Pulmonary artery endothelial cell (primary cell): ENCODE data around the gene B4GALNT4. TPM values are rescaled to one million over a fixed set of nuclear protein-coding genes. Genes with fewer than 3 reads are reported as not detected.
"Not testable (repeated sequence)": the region's sequence is repeated elsewhere in the genome, so short reads cannot be mapped to it uniquely, and the experiment has no call there.

Experiments
- DNase-seq: peaks from one replicate; pipeline ENCODE4 v3.0.0-alpha.2; 2011; ENCODE audit warnings: low read depth, low spot score
- total RNA-seq: library from RNA; depleted of rRNA; stranded (reverse); fragments of >200 nt; gene quantifications from 2 replicates; pipeline ENCODE4 v1.2.3, GENCODE V29; 2014

Gene B4GALNT4
- total RNA-seq, 1 donor from 2014 or later = 1.5 TPM

DNA sequence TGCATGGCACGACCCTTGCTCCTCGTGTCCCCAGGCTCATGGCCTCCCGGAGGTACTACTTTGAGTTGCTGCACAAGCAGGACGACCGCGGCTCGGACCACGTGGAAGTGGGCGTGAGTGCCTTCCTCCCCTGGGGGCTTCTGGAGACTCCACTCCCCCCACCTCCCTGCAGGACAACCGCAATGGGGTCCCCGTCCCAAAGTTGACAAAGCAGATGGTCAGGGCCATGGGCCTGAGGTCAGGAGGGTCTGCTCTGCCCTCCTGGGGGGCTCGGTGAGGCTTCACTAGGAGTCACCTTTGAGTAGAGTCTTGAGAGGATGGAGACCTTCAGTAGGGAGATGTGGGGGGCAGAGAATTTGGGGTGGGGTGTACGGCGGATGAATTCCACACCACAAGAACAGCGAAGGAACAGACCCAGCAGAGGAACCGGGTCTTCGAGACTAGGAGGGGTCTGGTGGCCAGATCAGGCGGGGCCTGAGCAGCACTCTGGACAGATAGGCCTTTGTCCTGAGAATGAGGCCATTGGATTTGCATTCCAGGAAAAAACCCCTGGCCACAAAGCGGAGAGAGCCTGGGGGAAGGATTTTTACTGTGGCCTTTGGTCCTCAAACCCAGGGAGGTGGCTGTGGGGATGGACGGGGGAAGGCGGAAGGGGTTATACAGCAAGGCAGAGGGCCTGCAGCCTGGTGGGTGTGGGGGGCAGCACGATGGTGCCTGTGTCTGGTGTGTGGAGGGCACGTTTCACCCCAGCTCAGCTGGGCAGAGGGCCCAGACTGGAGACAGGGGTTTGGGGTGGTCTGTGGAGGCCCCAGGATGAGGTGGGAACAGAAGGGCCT, 4.6 kb downstream of the B4GALNT4 start:
- DNase-seq = no peak

DNA sequence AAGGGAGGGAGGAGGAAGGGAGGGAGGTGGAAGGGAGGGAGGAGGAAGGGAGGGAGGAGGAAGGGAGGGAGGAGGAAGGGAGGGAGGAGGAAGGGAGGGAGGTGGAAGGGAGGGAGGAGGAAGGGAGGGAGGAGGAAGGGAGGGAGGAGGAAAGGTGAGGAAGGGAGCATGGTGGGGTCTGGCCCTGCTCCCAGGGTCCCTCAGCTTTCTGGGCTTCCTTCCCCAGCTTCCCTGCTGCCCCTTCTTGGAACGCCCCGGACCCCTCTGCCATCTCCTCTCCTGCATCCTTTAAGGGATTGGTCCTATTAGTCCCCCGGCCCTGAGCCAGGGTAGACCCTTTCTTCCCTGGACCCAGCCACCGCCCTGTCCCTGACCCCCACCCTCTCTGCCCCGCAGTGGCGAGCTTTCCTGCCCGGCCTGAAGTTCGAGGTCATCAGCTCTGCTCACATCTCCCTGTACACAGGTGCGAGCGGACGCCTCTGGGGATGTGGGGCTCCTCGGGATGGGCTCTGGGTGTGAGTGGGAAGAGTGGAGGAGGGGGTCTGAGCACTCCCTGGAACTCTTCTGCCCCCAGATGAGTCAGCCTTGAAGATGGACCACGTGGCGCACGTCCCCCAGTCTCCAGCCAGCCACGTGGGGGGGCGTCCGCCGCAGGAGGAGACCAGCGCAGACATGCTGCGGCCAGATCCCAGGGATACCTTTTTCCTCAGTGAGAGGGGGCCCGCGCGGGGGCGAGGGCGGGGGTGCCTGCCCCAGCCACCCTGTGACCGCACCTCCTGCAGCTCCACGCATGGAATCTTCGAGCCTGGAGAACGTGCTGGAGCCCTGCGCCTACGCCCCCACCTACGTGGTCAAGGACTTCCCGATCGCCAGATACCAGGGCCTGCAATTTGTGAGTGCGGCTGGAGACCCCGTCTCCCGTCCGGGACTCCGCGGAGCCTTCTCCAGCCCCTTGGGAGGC, 6.0 kb downstream of the B4GALNT4 start:
- no peak for DNase-seq

DNA sequence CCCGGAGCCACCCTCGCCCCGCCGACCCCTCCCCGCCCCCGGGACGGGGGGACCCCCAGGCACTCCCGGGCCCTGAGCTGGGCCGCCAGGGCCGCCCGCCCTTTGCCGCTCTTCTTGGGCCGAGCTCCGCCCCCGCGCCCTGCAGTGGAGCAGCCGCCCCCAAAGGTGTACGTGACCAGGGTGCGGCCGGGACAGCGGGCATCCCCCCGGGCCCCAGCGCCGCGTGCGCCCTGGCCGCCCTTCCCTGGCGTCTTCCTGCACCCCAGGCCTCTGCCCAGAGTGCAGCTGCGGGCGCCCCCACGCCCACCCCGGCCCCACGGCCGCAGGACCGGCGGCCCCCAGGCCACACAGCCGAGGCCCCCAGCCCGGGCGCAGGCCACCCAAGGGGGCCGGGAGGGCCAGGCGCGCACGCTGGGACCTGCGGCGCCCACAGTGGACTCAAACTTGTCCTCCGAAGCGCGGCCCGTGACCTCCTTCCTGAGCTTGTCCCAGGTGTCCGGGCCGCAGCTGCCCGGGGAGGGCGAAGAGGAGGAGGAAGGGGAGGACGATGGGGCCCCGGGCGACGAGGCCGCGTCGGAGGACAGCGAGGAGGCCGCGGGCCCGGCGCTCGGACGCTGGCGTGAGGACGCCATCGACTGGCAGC, 7.4 kb downstream of the B4GALNT4 start:
- DNase-seq = no peak

DNA sequence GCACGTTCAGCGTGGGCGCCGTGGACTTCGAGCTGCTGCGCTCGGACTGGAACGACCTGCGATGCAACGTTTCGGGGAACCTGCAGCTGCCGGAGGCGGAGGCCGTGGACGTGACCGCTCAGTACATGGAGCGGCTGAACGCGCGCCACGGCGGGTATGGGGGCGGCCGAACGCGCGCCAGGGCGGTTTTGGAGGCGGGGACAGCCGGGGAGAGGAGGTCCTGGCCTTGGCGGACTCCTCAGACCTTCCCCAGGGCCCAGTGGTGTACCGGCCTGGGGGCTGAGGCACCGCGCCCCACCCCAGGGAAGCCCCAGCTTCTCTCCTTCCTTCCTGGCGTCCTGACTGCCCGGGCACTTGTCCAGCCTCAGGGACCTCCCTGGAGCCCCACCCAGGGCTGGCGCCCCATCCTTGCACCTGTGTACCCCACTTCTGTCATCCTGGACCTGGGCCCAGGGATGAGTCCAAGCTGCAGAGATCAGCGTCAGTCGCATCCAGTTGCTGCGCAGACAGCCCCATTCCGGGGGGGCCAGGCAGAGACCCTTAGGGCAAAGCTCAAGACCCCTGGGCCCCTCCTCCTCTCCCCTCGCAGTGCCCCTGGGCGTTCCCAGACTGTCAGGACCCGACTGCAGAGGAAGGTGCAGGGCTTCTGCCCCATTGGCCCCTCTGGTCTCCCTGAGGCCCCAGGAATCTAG, 8.0 kb downstream of the B4GALNT4 start:
- DNase-seq = no peak

DNA sequence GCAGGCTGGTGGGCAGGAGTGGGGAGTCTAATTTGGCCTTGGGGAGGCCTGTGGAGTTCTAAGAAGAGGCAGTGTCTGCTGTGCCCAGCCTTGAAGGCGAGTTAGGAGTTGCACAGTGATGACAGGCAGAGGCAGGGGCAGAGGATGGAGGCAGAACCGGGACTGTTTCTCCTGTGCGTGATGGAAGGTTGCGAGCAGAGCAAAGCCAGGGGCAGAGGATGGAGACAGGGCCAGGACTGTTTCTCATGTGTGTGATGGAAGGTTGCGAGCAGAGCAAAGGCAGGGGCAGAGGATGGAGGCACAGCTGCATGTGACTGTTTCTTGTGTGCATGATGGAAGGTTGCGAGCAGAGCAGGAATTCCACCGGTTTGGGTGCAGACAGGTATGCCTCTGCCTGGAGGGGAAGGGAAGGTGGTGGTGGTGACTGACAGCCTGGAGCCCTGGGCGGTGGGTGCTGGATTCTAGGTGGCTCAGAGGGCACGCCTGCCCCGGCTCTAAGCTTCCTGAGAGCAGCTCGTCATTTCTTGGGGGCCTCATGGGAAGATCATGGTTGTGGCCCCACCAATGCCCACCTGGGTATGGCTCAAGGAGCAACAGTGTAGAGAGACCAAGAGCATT, 8.7 kb downstream of the B4GALNT4 start:
- no peak for DNase-seq

DNA sequence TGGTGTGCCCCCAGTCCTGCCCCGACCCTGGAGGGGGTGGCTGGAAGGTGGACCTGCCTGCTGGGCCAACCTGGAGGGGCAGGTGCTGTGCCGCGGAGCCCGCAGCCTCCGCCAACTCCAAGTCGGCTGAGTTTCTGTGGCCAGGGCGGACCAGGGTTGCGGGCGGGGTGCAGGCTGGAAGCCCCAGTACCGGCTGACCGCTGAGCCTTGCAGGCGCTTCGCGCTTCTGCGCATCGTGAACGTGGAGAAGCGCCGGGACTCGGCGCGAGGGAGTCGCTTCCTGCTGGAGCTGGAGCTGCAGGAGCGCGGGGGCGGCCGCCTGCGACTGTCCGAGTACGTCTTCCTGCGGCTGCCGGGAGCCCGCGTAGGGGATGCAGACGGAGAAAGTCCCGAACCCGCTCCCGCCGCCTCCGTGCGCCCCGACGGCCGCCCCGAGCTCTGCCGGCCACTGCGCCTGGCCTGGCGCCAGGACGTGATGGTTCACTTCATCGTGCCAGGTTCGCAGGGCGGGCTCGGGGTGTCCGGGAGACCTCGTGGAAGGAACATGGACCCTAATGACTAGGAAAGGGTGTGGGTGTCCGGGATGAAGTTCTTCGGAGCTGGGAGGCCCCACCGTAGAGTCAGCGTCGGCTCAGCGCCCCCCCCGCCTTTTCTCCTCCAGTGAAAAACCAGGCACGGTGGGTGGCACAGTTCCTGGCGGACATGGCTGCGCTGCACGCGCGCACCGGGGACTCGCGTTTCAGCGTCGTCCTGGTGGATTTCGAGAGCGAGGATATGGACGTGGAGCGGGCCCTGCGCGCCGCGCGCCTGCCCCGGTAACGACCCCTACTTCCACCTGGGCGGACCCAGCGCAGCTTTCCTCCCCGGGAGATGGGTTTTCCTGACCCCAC, 10.2 kb downstream of the B4GALNT4 start:
- no peak for DNase-seq

DNA sequence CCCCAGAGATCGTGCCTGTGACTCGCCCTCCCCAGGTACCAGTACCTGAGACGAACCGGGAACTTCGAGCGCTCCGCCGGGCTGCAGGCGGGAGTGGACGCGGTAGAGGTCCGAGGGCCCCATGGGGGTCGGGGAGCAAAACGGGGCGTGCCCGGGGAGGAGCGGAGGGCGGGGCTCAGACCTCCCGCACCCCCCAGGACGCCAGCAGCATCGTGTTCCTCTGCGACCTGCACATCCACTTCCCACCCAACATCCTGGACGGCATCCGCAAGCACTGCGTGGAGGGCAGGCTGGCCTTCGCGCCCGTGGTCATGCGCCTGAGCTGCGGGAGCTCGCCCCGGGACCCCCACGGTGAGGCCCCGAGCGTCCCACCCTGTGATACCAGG, 10.8 kb downstream of the B4GALNT4 start:
- DNase-seq = no peak

DNA sequence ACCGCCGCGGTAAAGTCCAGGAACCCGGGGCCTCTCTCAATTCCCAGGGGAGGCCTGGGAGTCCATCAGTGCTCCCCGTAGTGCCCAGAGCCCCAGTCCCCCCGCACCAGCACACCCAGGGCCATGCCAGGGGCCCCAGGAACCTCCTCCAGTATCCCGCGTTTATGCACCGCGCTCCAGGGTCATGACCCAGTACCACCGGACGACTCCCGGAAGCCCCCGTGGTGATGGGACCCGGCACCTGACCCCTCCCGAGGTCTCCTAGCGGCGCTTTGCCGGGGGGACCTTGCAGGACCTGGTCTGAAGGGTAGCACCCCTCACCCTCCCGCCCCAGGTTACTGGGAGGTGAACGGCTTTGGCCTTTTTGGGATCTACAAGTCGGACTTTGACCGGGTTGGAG, 11.2 kb downstream of the B4GALNT4 start:
- no peak for DNase-seq

DNA sequence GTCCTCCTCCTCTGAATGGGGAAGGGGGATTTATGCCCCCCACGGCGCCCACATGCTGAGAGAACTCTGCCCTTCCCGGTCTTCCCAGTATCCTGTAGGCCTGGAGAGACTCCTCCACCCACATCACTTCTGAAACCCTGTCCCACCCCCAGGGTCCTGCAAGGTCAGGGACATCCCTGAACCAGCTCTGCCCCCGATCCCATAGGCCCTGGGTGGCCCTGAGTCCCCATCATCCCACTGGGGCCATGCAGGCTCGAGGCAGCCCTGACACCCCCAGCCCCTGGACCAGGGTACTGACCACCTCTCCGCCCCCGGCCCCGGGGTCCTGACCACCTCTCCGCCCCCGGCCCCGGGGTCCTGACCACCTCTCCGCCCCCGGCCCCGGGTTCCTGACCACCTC, 11.7 kb downstream of the B4GALNT4 start:
- DNase-seq = no peak

DNA sequence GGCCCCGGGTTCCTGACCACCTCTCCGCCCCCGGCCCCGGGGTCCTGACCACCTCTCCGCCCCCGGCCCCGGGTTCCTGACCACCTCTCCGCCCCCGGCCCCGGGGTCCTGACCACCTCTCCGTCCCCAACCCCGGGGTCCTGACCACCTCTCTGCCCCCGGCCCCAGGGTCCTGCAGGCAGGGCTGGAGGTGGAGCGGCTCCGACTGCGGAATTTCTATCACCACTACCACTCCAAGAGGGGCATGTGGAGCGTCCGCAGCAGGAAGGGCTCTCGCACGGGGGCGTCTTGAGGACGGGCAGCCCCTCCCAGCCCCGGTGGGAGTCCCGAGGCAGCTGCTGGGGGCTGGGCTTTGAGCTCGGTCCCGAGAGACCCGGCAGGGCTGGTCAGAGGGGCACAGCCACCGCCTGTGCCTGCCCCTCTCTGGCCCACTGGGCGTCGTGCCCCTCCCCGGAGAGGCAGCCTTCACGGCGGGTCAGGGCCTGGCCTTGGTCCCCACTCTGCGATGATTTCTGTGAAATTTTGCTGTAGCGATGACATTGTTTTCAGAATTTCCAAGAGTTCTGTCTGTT, 12.3 kb downstream of the B4GALNT4 start:
- no peak for DNase-seq

DNA sequence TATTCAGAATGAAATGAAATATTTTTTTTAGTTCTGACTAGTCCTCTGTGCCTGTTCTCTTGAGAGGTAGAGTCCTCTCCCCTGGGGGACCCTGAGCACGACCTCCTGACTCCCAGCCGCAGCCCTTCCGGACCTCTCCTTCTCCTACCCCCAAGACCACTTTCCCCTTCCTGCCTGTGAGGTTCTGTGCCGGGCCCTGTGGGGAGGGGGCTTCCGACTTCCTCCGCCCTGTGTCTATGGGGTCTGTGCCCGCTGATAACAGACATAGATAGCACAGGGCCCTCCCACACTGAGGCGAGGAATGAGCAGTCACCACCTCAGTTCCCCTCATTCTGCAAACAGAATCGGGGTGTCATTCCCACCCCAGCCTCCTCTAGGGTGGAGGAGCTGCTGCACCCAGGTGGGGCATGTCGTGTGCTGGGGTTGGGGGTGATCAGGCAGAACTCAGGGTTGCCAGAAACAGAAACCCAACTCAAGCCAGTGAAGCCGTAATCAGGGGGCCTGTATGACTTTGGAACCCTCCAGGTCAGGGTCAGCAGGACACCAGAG, 12.9 kb downstream of the B4GALNT4 start:
- no peak for DNase-seq

DNA sequence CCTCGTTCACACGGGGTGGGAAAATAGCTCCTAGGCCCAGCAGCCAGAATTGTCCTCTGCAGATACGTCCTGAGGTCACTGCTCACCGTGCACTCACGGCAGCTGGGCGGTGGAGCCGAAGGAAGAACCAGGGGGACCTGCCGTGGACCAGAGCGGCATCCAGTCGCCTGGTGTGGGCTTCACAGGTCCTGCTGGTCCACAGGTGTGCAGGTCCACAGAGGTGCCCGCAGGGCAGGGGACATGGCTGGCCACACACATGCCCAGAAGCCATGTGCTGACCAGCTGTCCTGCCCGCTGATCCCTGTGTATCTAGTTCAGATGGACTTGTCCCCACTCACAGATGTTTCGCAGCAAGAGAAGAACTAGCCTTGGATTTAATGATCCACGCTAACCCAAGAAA, 14.1 kb downstream of the B4GALNT4 start:
- no peak for DNase-seq

DNA sequence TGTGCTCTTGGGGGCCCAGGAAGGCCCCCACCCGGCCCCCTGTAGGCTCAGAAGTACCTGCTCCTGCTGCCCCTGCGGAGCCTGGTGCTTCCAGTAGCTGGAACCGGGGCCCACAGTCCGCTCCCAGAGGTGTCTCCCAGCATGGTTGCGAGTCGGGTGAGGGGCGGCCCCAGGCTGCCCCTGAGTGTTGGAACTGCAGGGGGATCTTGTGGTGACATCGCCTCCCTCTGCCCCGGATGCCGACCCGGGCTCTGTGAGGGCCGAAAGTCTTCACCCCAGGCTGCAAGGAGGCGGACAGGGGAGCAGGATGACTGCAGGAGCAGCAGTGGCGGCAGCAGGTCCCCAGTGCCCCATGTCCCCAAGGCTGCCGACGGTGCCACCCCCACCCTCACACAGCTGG, 15.2 kb downstream of the B4GALNT4 start:
- DNase-seq = no peak

DNA sequence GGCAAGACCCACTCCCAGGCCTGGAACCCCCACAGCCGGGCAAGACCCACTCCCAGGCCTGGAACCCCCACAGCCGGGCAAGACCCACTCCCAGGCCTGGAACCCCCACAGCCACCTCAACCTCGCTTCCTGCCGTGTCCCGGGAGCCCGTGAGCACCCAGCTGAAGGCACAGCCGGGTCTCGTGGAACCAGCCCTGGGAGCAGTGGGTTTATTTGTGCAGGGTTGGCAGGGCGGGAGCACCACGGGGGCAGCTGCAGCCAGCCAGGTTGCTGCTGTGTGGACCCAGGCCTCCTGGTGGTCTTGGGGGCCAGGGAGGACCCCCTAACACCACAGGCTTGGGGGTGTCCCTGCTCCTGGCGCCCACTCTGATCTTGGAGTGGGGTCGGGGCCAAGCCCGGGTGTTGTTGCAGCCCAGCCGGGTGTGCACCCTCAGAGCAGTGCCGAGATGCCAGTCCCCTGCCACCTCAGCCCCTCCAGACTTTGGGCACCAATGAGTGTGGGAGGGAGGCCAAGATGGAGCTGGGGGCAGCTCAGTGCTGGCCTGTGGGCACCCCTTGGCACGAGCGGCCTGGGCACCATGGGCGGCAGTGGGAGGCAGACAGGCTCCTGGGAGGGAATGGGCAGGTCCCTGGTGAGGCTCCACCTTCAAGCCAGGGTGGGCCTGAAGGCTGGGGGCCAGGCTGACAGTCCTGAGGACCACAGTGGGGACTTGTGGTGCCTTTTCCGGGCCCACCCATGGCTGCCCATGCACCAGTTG, 16.5 kb downstream of the B4GALNT4 start:
- DNase-seq = no peak

DNA sequence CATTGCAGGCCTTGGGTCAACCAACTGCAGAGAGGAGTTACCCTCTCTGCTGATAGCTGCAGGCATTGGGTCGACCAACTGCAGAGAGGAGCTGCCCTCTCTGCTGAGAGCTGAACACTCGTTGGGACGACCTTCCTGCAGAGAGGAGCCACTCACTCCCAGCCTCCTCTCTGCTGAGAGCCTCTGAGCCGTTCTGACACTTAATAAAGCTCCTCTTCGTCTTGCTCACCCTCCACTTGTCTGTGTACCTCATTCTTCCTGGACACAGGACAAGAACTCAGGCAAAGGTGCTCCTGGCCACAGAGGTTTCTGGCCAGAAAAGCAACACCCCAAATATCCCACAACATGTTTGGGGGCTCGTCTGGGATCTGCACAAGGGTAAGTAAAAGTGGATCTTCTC, 17.2 kb downstream of the B4GALNT4 start:
- no peak for DNase-seq

DNA sequence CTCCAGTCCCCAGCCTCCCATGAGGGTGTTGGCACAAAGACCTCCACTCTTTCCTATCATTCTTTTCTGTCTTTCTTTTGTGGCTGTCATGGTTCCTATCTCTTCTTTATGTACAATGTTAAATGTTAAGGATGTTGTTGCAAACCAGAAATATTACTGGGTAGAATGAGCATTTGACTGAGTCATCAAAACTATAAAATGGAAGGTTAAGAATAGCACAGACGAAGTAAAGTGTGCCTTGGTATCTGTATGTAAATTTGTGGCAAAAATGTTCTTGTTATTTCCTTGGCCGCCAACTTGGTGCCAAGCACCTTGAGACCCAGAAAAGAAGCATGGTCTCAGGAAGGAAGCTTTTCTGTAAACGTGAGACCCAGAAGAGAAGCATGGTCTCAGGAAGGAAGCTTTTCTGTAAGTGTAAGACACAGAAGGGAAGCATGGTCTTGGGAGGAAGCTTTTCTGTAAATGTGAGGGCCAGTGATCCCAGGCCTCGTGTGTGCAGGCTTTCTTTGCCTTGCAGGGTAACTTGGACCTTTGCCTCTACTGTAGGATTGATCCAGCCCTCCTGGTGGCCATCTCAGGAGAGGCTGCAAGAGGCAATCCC, 18.0 kb downstream of the B4GALNT4 start:
- no peak for DNase-seq

DNA sequence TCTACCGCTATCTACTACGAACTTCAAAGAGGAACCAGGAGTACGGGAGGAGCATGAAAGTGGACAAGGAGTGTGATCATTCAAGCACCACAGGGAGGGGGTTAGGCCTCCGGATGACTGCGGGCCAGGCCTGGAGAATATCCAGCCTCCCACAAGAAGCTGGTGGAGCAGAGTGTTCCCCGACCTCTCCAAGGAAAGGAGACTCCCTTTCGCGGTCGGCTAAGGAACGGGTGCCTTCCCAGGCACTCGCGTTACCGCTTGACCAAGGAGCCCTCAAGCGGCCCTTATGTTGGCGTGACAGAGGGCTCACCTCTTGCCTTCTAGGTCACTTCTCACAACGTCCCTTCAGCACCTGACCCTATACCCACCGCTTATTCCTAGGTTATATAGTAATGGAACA, 20.1 kb downstream of the B4GALNT4 start:
- not testable (repeated sequence) for DNase-seq

DNA sequence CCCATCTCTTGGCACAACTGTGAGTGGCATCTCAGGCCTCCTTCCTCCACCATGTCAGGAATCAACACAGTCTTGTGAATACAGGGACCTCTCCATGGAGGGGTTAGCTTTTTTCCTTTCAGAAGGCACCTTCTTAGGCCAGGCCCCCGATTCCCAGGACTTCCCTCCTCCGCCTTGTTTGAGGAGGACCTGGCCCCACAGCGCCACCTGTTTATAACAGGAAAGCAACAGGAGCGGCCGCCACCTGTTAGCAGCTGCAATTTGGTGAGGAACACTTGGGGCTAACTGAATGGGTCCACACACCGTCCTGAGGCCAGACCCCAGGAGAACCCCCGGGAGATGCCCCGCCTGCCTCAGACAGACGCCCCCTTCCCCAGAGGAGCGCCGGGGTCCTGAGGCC, 20.9 kb downstream of the B4GALNT4 start:
- DNase-seq = no peak
